K562 (cell line): ENCODE measurements around the gene PRKAR2B. TPM values are rescaled to one million over a fixed set of nuclear protein-coding genes. Genes with fewer than 3 reads are reported as not detected.

ENCODE experiments used
- ARID2 ChIP-seq: fragments of 450-650 bp; IDR thresholded peaks from 2 replicates; pipeline ENCODE4 v1.6.1; 2017; ENCODE audit warnings: antibody characterized with exemption, mild to moderate bottlenecking
- BDP1 ChIP-seq: IDR thresholded peaks from 3 replicates; pipeline ENCODE4 v1.6.1; 2011; ENCODE audit not compliant: insufficient read length, insufficient read depth
- BRF2 ChIP-seq: IDR thresholded peaks from 3 replicates; pipeline ENCODE4 v1.6.1; 2011; ENCODE audit warnings: borderline replicate concordance, mild to moderate bottlenecking; ENCODE audit not compliant: insufficient read length, insufficient read depth
- GTF2A2 ChIP-seq: IDR thresholded peaks from 2 replicates; pipeline ENCODE4 v1.6.1; 2016; ENCODE audit warnings: mild to moderate bottlenecking, missing genetic modification characterization, missing compliant biosample characterization
- JUN ChIP-seq, 2 experiments: sonication (generic) in 1 of 2; formaldehyde crosslinking in 1 of 2; IDR thresholded peaks; 2 replicates each; pipeline versions ENCODE4 v1.6.1 to v1.8.0; 2012 to 2022; ENCODE audit warnings: borderline replicate concordance in 2 of 2, mild to moderate bottlenecking in 2 of 2, improper control_type of control experiment in 1 of 2, low read depth in 1 of 2, low read length in 1 of 2, missing genetic modification reagents in 1 of 2
- KAT7 ChIP-seq: sonication (generic); formaldehyde crosslinking; IDR thresholded peaks from 2 replicates; pipeline ENCODE4 v1.8.0; 2022; ENCODE audit warnings: missing genetic modification reagents, mild to moderate bottlenecking, borderline replicate concordance
- KLF1 ChIP-seq: fragments of 450-650 bp; IDR thresholded peaks from 2 replicates; pipeline ENCODE4 v1.6.1; 2016; ENCODE audit warnings: missing genetic modification characterization, missing compliant biosample characterization
- KLF13 ChIP-seq: fragments of 450-650 bp; IDR thresholded peaks from 2 replicates; pipeline ENCODE4 v1.6.1; 2016; ENCODE audit warnings: missing genetic modification characterization, low read depth, mild to moderate bottlenecking, missing compliant biosample characterization, moderate library complexity, borderline replicate concordance
- NELFE ChIP-seq: IDR thresholded peaks from 2 replicates; pipeline ENCODE4 v1.6.1; 2011; ENCODE audit warnings: mild to moderate bottlenecking; ENCODE audit not compliant: insufficient read depth, insufficient read length
- NFXL1 ChIP-seq: fragments of 450-650 bp; formaldehyde crosslinking; IDR thresholded peaks from 2 replicates; pipeline ENCODE4 v1.4.0; 2021; ENCODE audit warnings: mild to moderate bottlenecking
- PHB2 ChIP-seq: fragments of 450-650 bp; IDR thresholded peaks from 2 replicates; pipeline ENCODE4 v1.6.1; 2017; ENCODE audit warnings: low read depth
- PHF8 ChIP-seq: fragments of 200-600 bp; sonication (generic); IDR thresholded peaks from 2 replicates; pipeline ENCODE4 v1.6.1; 2012; ENCODE audit warnings: mixed run types, mild to moderate bottlenecking, inconsistent platforms, low read length, moderate library complexity, borderline replicate concordance
- PHTF2 ChIP-seq: fragments of 250-450 bp; sonication (Bioruptor Pico); IDR thresholded peaks from 2 replicates; pipeline ENCODE4 v1.5.0; 2021; ENCODE audit warnings: mild to moderate bottlenecking
- POLR2H ChIP-seq: IDR thresholded peaks from 2 replicates; pipeline ENCODE4 v1.6.1; 2016; ENCODE audit warnings: missing genetic modification characterization, low read depth, mild to moderate bottlenecking, control low read depth, missing compliant biosample characterization, moderate library complexity
- RERE ChIP-seq: sonication (generic); formaldehyde crosslinking; IDR thresholded peaks from 2 replicates; pipeline ENCODE4 v1.8.0; 2023; ENCODE audit warnings: missing genetic modification reagents, mild to moderate bottlenecking, borderline replicate concordance
- SAFB2 ChIP-seq: fragments of 200-400 bp; formaldehyde crosslinking; IDR thresholded peaks from 2 replicates; pipeline ENCODE4 v1.6.1; 2018; ENCODE audit warnings: borderline replicate concordance, low read length, low read depth, moderate library complexity; ENCODE audit not compliant: severe bottlenecking
- SAP30 ChIP-seq: fragments of 200-600 bp; sonication (generic); IDR thresholded peaks from 2 replicates; pipeline ENCODE4 v1.6.1; 2012; ENCODE audit warnings: borderline replicate concordance, low read depth, mild to moderate bottlenecking, moderate library complexity, low read length, control low read depth, inconsistent platforms; ENCODE audit not compliant: insufficient read depth, poor library complexity, severe bottlenecking
- SLC30A9 ChIP-seq: fragments of 250-450 bp; sonication (Bioruptor Pico); IDR thresholded peaks from 2 replicates; pipeline ENCODE4 v1.8.0; 2022; ENCODE audit warnings: mild to moderate bottlenecking, moderate library complexity
- ZFPM2 ChIP-seq: fragments of 250-450 bp; sonication (Bioruptor Pico); IDR thresholded peaks from 2 replicates; pipeline ENCODE4 v1.5.1; 2022; ENCODE audit warnings: mild to moderate bottlenecking
- ZNF140 ChIP-seq: fragments of 250-450 bp; sonication (Bioruptor Pico); IDR thresholded peaks from 2 replicates; pipeline ENCODE4 v1.8.0; 2021; ENCODE audit warnings: moderate library complexity, mild to moderate bottlenecking, inconsistent platforms
- ZNF224 ChIP-seq: sonication (generic); formaldehyde crosslinking; IDR thresholded peaks from 2 replicates; pipeline ENCODE4 v1.8.0; 2022; ENCODE audit warnings: mild to moderate bottlenecking, missing genetic modification reagents
- ZNF668 ChIP-seq: fragments of 250-450 bp; sonication (Bioruptor Pico); IDR thresholded peaks from 2 replicates; pipeline ENCODE4 v1.8.0; 2022; ENCODE audit warnings: mild to moderate bottlenecking, inconsistent platforms
- ZSCAN29 ChIP-seq: fragments of 450-650 bp; IDR thresholded peaks from 2 replicates; pipeline ENCODE4 v1.6.1; 2017
- polyA plus RNA-seq, 8 experiments: library from polyadenylated mRNA; depleted of rRNA in 4 of 8; stranded (reverse) in 5 of 8; unstranded in 3 of 8; fragments of >200 nt; fragmentation: Nextera tagmentation in 2 of 8; fragmentation: Illumina TruSeq in 1 of 8; extraction: Ambion mirVana in 2 of 8; extraction: Trizol in 1 of 8; gene quantifications; 2 replicates each; pipeline versions ENCODE4 v1.2.1 to v1.2.3, GENCODE V29; 2011 to 2014; ENCODE audit warnings: inconsistent platforms in 1 of 8, missing spikeins in 1 of 8
- total RNA-seq, 7 experiments: library from RNA; depleted of rRNA in 6 of 7; stranded (reverse); fragments of >200 nt in 6 of 7; fragmentation: Illumina TruSeq in 2 of 7; extraction: Trizol in 2 of 7; gene quantifications; 2 replicates each; pipeline versions ENCODE4 v1.2.1 to v1.2.3, GENCODE V29; 2011 to 2021; ENCODE audit warnings: low replicate concordance in 1 of 7

The PRKAR2B gene
- total and polyA plus RNA-seq, 9 of the 15 experiments (the other 6 are each of a cell fraction or from before 2014, with no cell fraction given) = 59.0 to 173 (median 129) TPM

- TF ChIP-seq RERE (CRISPR knock-in tag) (no peak), PHB2 (no peak), BRF2 (no peak), ZNF224 (CRISPR knock-in tag) (no peak), ZNF668 (CRISPR knock-in tag) (no peak), ZSCAN29 (no peak), ARID2 (peak; percentile 79), KLF13 (tag) (no peak), JUN (IDR thresholded peaks at IDR 0.05; ENCODE audit: borderline replicate concordance, low read depth, low read length) (no peak), JUN (CRISPR knock-in tag; IDR thresholded peaks at IDR 0.05; ENCODE audit: borderline replicate concordance) (no peak), NELFE (no peak), PHTF2 (no peak), ZFPM2 (CRISPR knock-in tag) (no peak), SAP30 (no peak), GTF2A2 (tag) (no peak), SLC30A9 (no peak), KAT7 (CRISPR knock-in tag) (no peak), SAFB2 (no peak), KLF1 (no peak), ZNF140 (CRISPR knock-in tag) (no peak), NFXL1 (no peak), BDP1 (no peak), PHF8 (no peak), POLR2H (tag) (peak; percentile 63)
Observed at GRCh38 chr7:107150375-107151073, 106.0 kb downstream of the PRKAR2B start (continued).
